Stimulated activated CD8-positive, alpha-beta memory T cell treated with anti-CD3 and anti-CD28 coated beads, Interleukin-7, amount 100 ng/mL, for 1 hour (primary cell): ENCODE data around the gene RCAN1.
"Not testable (repeated sequence)": the region's sequence is repeated elsewhere in the genome, so short reads cannot be mapped to it uniquely, and the experiment has no call there.

Source experiments
- DNase-seq, 2 donors: peaks; one replicate each; pipeline ENCODE4 v3.0.0-alpha.2; 2020; ENCODE audit warnings: low read depth in 2 of 2

RCAN1 gene

GRCh38 chr21:34569381-34569979 lies 45.4 kb downstream of the RCAN1 start:
- no peak for DNase-seq

- DNase-seq, result not testable (repeated sequence)
Observed at GRCh38 chr21:34568801-34569200, 46.1 kb downstream of the RCAN1 start.

GRCh38 chr21:34567604-34568155 lies 47.2 kb downstream of the RCAN1 start:
- DNase-seq, result no peak

GRCh38 chr21:34565238-34565637 lies 49.7 kb downstream of the RCAN1 start:
- DNase-seq, result no peak

- DNase-seq, result not testable (repeated sequence)
Observed at GRCh38 chr21:34563370-34563769, 51.5 kb downstream of the RCAN1 start.

- no peak for DNase-seq
Observed at GRCh38 chr21:34561806-34562205, 53.1 kb downstream of the RCAN1 start.

GRCh38 chr21:34560609-34561008 lies 54.3 kb downstream of the RCAN1 start:
- DNase-seq, result no peak

GRCh38 chr21:34560021-34560420 lies 54.9 kb downstream of the RCAN1 start:
- no peak for DNase-seq

GRCh38 chr21:34559089-34559631 lies 55.8 kb downstream of the RCAN1 start:
- no peak for DNase-seq

- DNase-seq, result no peak
Observed at GRCh38 chr21:34558166-34558565, 56.7 kb downstream of the RCAN1 start.

GRCh38 chr21:34557261-34557660 lies 57.7 kb downstream of the RCAN1 start:
- no peak for DNase-seq

- not testable (repeated sequence) for DNase-seq
Observed at GRCh38 chr21:34554670-34555069, 60.2 kb downstream of the RCAN1 start.

GRCh38 chr21:34554227-34554626 lies 60.7 kb downstream of the RCAN1 start:
- no peak for DNase-seq

GRCh38 chr21:34553151-34553952 lies 61.6 kb downstream of the RCAN1 start:
- DNase-seq, result no peak

- no peak for DNase-seq
Observed at GRCh38 chr21:34552360-34553098, 62.4 kb downstream of the RCAN1 start.

- DNase-seq, result no peak
Observed at GRCh38 chr21:34550182-34550799, 64.6 kb downstream of the RCAN1 start.

GRCh38 chr21:34548781-34549376 lies 66.0 kb downstream of the RCAN1 start:
- DNase-seq, result no peak

- DNase-seq, result no peak
Observed at GRCh38 chr21:34546542-34546941, 68.4 kb downstream of the RCAN1 start.

- no peak for DNase-seq
Observed at GRCh38 chr21:34545079-34545884, 69.6 kb downstream of the RCAN1 start.

- no peak for DNase-seq
Observed at GRCh38 chr21:34544032-34544496, 70.8 kb downstream of the RCAN1 start.
